ENCODE data around the gene MBOAT1.

DNA sequence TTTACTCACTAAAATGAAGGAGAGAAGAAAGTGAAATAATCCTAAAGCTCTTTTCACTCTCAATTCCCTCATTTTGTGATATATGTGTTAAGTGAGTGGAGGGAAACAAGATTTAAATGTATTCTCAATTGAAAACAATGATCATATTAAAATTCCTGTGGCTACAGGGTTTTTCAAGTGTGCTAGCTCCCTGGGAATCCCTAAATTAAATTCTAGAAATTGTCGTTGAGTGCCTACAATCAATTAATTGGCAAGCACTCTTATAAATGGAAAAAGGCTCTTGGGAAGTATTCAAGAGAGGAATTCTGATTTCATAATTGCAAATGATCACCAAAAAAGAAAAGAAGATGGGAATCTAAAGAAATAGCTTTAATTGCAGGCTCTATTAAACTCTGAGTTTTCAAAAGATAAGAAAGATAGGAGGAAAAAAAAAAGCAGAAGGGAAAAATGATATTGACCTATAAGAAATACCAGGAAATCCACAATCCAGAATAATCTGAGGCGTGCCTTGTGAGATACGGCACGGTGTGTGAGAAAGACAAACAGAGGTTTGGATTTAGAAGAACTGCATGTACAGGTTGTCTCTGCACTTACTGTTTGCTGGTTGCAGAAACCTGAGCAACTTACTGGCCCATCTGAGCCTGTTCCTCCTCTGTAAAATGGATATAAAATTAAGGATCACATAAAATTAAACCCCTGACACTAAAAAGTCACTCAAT is 18.3 kb upstream of the MBOAT1 start:
- TF ChIP-seq CTCF (IDR thresholded peaks at IDR 0.05) (no peak), ZFX (IDR thresholded peaks at IDR 0.05; ENCODE audit: borderline replicate concordance) (no peak)

All from 22Rv1 (cell line).